K562 (cell line): Measurements from ENCODE around the gene PTH1R. TPM values are rescaled to one million over a fixed set of nuclear protein-coding genes. Genes with fewer than 3 reads are reported as not detected.

Experiments used
- CBX3 ChIP-seq, 2 experiments: IDR thresholded peaks; 1 replicate in 1 of 2; 2 replicates in 1 of 2; pipeline ENCODE4 v1.6.1; 2012; ENCODE audit warnings: inconsistent platforms in 2 of 2, low read length in 2 of 2, borderline replicate concordance in 1 of 2, control low read depth in 1 of 2
- CREB1 ChIP-seq, 2 experiments: sonication (generic) in 1 of 2; formaldehyde crosslinking in 1 of 2; IDR thresholded peaks; 2 replicates each; pipeline versions ENCODE4 v1.6.1 to v1.8.0; 2012 to 2022; ENCODE audit warnings: inconsistent platforms in 1 of 2, mild to moderate bottlenecking in 1 of 2, missing genetic modification reagents in 1 of 2, moderate library complexity in 1 of 2
- FOXA1 ChIP-seq: fragments of 450-650 bp; IDR thresholded peaks from 2 replicates; pipeline ENCODE4 v1.6.1; 2016; ENCODE audit warnings: mild to moderate bottlenecking, borderline replicate concordance
- FOXP4 ChIP-seq: sonication (generic); formaldehyde crosslinking; IDR thresholded peaks from 2 replicates; pipeline ENCODE4 v1.8.0; 2022; ENCODE audit warnings: mild to moderate bottlenecking, missing genetic modification reagents, borderline replicate concordance
- GATA2 ChIP-seq: sonication (generic); formaldehyde crosslinking; IDR thresholded peaks from 2 replicates; pipeline ENCODE4 v1.4.0; 2020; ENCODE audit warnings: mild to moderate bottlenecking, missing genetic modification reagents
- HNRNPK ChIP-seq: fragments of 200-400 bp; formaldehyde crosslinking; IDR thresholded peaks from one replicate; pipeline ENCODE4 v1.6.1; 2018; ENCODE audit warnings: mild to moderate bottlenecking, low read depth, low read length; ENCODE audit not compliant: poor library complexity, severe bottlenecking
- JUNB ChIP-seq: fragments of 450-650 bp; formaldehyde crosslinking; conservative IDR thresholded peaks from 2 replicates; pipeline ENCODE4 v1.4.0; 2020; ENCODE audit warnings: mild to moderate bottlenecking
- JUND ChIP-seq, 2 experiments: IDR thresholded peaks; 2 replicates in 1 of 2; 3 replicates in 1 of 2; pipeline ENCODE4 v1.6.1; 2011; ENCODE audit warnings: borderline replicate concordance in 2 of 2, low read depth in 2 of 2, low read length in 2 of 2, improper control_type of control experiment in 1 of 2, missing biosample characterization in 1 of 2, missing genetic modification characterization in 1 of 2, missing genetic modification reagents in 1 of 2
- KLF6 ChIP-seq: fragments of 250-450 bp; sonication (Bioruptor Pico); IDR thresholded peaks from 2 replicates; pipeline ENCODE4 v1.4.0; 2020; ENCODE audit warnings: mild to moderate bottlenecking, moderate library complexity, borderline replicate concordance
- LARP7 ChIP-seq: fragments of 450-650 bp; IDR thresholded peaks from 2 replicates; pipeline ENCODE4 v1.6.1; 2016
- NR2C1 ChIP-seq, 2 experiments: fragments of 450-650 bp; IDR thresholded peaks; 2 replicates each; pipeline ENCODE4 v1.6.1; 2017; ENCODE audit warnings: mild to moderate bottlenecking in 2 of 2, antibody characterized with exemption in 1 of 2, inconsistent platforms in 1 of 2, missing compliant biosample characterization in 1 of 2, missing genetic modification characterization in 1 of 2
- THRB ChIP-seq: fragments of 450-650 bp; formaldehyde crosslinking; conservative IDR thresholded peaks from 2 replicates; pipeline ENCODE4 v1.4.0; 2022; ENCODE audit warnings: mild to moderate bottlenecking, missing genetic modification characterization
- ZFP91 ChIP-seq: sonication (generic); formaldehyde crosslinking; IDR thresholded peaks from 2 replicates; pipeline ENCODE4 v1.8.0; 2022; ENCODE audit warnings: mild to moderate bottlenecking, missing genetic modification reagents
- ZNF518B ChIP-seq: fragments of 250-450 bp; sonication (Bioruptor Pico); IDR thresholded peaks from 2 replicates; pipeline ENCODE4 v1.5.0; 2021; ENCODE audit warnings: mild to moderate bottlenecking, moderate library complexity
- ZNF584 ChIP-seq: fragments of 200-800 bp; sonication (Bioruptor generic); IDR thresholded peaks from 2 replicates; pipeline ENCODE4 v1.6.1; 2016; ENCODE audit warnings: low read depth, mild to moderate bottlenecking, missing genetic modification characterization, missing compliant biosample characterization
- ZNF699 ChIP-seq: fragments of 250-450 bp; sonication (Bioruptor Pico); IDR thresholded peaks from 2 replicates; pipeline ENCODE4 v1.8.0; 2021; ENCODE audit warnings: mild to moderate bottlenecking, moderate library complexity; ENCODE audit not compliant: insufficient replicate concordance
- polyA plus RNA-seq, 8 experiments: library from polyadenylated mRNA; depleted of rRNA in 4 of 8; stranded (reverse) in 5 of 8; unstranded in 3 of 8; fragments of >200 nt; fragmentation: Nextera tagmentation in 2 of 8; fragmentation: Illumina TruSeq in 1 of 8; extraction: Ambion mirVana in 2 of 8; extraction: Trizol in 1 of 8; gene quantifications; 2 replicates each; pipeline versions ENCODE4 v1.2.1 to v1.2.3, GENCODE V29; 2011 to 2014; ENCODE audit warnings: inconsistent platforms in 1 of 8, missing spikeins in 1 of 8
- total RNA-seq, 7 experiments: library from RNA; depleted of rRNA in 6 of 7; stranded (reverse); fragments of >200 nt in 6 of 7; fragmentation: Illumina TruSeq in 2 of 7; extraction: Trizol in 2 of 7; gene quantifications; 2 replicates each; pipeline versions ENCODE4 v1.2.1 to v1.2.3, GENCODE V29; 2011 to 2021; ENCODE audit warnings: low replicate concordance in 1 of 7

PTH1R gene
- total and polyA plus RNA-seq, 9 of the 15 experiments (the other 6 are each of a cell fraction or from before 2014, with no cell fraction given): not detected

- TF ChIP-seq ZNF584 (CRISPR knock-in tag): 0 out of 2 replicates have a peak, but pooled peaks have one; percentile 44
- TF ChIP-seq JUNB: peak; percentile 75; the same call in 1 of the 2 replicates
- no peak for TF ChIP-seq ZNF518B (CRISPR knock-in tag)
- TF ChIP-seq LARP7: no peak
- no peak for TF ChIP-seq ZFP91
- TF ChIP-seq GATA2 (CRISPR knock-in tag): peak; percentile 97
- TF ChIP-seq FOXA1: no peak
- TF ChIP-seq HNRNPK: no peak
- peak; percentile 47; the same call in 1 of the 2 replicates for TF ChIP-seq NR2C1 (IDR thresholded peaks at IDR 0.05)
- TF ChIP-seq NR2C1 (tag; IDR thresholded peaks at IDR 0.05): peak; percentile 47
- TF ChIP-seq CBX3 (IDR thresholded peaks at IDR 0.05; ENCODE audit: borderline replicate concordance in 1 of 2, low read length in 2 of 2): 0 out of 3 replicates have a peak, but pooled peaks of 1 of the 2 experiments have one; percentile 64
- 0 out of 2 replicates have a peak, but pooled peaks have one; percentile 28 for TF ChIP-seq CREB1 (IDR thresholded peaks at IDR 0.05)
- TF ChIP-seq CREB1 (CRISPR knock-in tag; IDR thresholded peaks at IDR 0.05): peak; percentile 64; the same call in 1 of the 2 replicates
- TF ChIP-seq JUND (IDR thresholded peaks at IDR 0.05; ENCODE audit: borderline replicate concordance, low read depth, low read length): peak; percentile 91
- peak; percentile 89 for TF ChIP-seq JUND (tag; IDR thresholded peaks at IDR 0.05; ENCODE audit: borderline replicate concordance, low read depth, low read length)
- no peak for TF ChIP-seq ZNF699
- peak; percentile 3; the same call in 1 of the 2 replicates for TF ChIP-seq KLF6 (CRISPR knock-in tag)
- TF ChIP-seq THRB: no peak
- TF ChIP-seq FOXP4: no peak
Observed at GRCh38 chr3:46947981-46948791, 70.7 kb downstream of the PTH1R start (continued).
